ENCODE measurements around the gene VGLL1. TPM values are rescaled to one million over a fixed set of nuclear protein-coding genes. Genes with fewer than 3 reads are reported as not detected.

The VGLL1 gene
- polyA plus RNA-seq, 3 donors, result not detected

DNA sequence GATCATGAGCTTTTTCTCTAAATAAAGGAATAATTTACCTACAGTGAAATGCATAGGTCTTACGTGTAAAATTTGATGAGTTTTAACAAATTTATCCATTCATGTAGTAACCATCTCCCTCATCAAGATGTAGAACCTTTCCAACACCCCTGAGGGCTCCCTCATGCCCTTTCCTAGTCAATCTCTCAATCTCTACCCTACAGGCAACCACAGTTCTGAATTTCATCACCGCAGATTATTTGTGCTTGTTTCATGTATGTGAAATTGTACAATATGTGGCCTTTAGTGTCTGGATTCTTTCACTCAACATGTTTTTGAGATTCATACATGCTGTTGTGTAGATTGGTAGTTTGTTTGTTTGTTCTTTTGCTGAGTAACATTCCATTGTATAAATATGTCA, 2.1 kb downstream of the VGLL1 start:
- H3K4me1 Mint-ChIP-seq, result no peaks in the 10 kb centered on the region
- H3K9ac ChIP-seq (ENCODE audit: insufficient read depth, low read length, poor library complexity, severe bottlenecking), result no peak overlapping the region
- no peak overlapping the region for H3K4me2 ChIP-seq (replicated peaks; ENCODE audit: extremely low read depth, low read length, poor library complexity, severe bottlenecking)
- no peaks in the 10 kb centered on the region for H3K36me3 Mint-ChIP-seq
- no peaks in the 10 kb centered on the region for H3K9me3 ChIP-seq (replicated peaks in 1 of 2; ENCODE audit: control insufficient read depth in 1 of 2, insufficient read depth in 1 of 2, low read length in 2 of 2)
- no peak overlapping the region for H3K27ac ChIP-seq (ENCODE audit: low read depth in 1 of 2, low read length in 2 of 2)
- peaks cover 0 to 4% (median 2%) of the 10 kb centered on the region in 3 donors for H3K27me3 Mint-ChIP-seq (ENCODE audit: low read depth in 3 of 3)
- intact Hi-C loops (cut with micrococcal nuclease), result no loop called here
- no peaks in the 10 kb centered on the region for H3K27me3 ChIP-seq (ENCODE audit: control insufficient read depth in 2 of 2, insufficient read depth in 2 of 2, low read length in 2 of 2)
- H3K4me1 ChIP-seq (ENCODE audit: control insufficient read depth in 1 of 2, insufficient read depth in 2 of 2, low read length in 2 of 2), result no peaks in the 10 kb centered on the region
- H3K9me3 Mint-ChIP-seq, result no peaks in the 10 kb centered on the region
- no CpG with 5 or more reads among the region's 2 CpGs for WGBS (ENCODE audit: insufficient coverage)
- no peaks in the 10 kb centered on the region for H4K20me1 ChIP-seq (ENCODE audit: insufficient read depth, low read length)
- no peak overlapping the region for H3K4me3 ChIP-seq (replicated peaks in 1 of 3; ENCODE audit: low read depth in 2 of 3, low read length in 3 of 3)
- H3K27ac Mint-ChIP-seq, result no peak overlapping the region
- DNase-seq, result no peak
- TF ChIP-seq, protein P1, sequence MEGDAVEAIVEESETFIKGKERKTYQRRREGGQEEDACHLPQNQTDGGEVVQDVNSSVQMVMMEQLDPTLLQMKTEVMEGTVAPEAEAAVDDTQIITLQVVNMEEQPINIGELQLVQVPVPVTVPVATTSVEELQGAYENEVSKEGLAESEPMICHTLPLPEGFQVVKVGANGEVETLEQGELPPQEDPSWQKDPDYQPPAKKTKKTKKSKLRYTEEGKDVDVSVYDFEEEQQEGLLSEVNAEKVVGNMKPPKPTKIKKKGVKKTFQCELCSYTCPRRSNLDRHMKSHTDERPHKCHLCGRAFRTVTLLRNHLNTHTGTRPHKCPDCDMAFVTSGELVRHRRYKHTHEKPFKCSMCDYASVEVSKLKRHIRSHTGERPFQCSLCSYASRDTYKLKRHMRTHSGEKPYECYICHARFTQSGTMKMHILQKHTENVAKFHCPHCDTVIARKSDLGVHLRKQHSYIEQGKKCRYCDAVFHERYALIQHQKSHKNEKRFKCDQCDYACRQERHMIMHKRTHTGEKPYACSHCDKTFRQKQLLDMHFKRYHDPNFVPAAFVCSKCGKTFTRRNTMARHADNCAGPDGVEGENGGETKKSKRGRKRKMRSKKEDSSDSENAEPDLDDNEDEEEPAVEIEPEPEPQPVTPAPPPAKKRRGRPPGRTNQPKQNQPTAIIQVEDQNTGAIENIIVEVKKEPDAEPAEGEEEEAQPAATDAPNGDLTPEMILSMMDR (IDR thresholded peaks at IDR 0.05), result no peak
- no peaks in the 10 kb centered on the region for H3K79me2 ChIP-seq (ENCODE audit: insufficient read depth, low read length)
- no peak overlapping the region for H2AFZ ChIP-seq (ENCODE audit: insufficient read depth, low read depth, low read length, poor library complexity, severe bottlenecking)
- no peak overlapping the region for H3K4me3 Mint-ChIP-seq
- no peaks in the 10 kb centered on the region for H3K36me3 ChIP-seq (replicated peaks in 1 of 2; ENCODE audit: control insufficient read depth in 1 of 2, insufficient read depth in 2 of 2, low read length in 2 of 2)

DNA sequence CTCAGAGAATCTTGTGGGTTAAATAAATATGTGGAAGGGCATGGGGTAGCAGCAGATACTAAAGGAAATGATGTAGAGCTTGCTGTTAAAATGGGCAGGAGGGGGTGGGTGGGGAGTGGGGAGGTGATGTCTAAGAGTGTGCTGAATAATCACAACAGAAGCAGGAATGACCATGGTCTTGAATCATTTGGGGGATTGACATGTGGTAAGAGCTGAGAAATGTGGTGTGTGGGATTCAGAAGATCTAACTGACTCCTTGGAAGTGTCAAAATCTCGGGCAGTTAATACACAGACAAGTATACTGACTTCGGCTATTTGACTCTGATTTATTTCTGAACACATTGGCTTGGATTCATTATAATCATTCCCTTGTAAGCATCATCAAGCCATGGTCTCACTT, 6.8 kb downstream of the VGLL1 start:
- Histone ChIP-seq H3K36me3 (replicated peaks in 1 of 2; ENCODE audit: control insufficient read depth in 1 of 2, insufficient read depth in 2 of 2, low read length in 2 of 2) (no peaks in the 10 kb centered on the region), H3K79me2 (ENCODE audit: insufficient read depth, low read length) (no peaks in the 10 kb centered on the region)

More for the DNA sequence above, 6.8 kb downstream of the VGLL1 start:
- Histone ChIP-seq H2AFZ (ENCODE audit: insufficient read depth, low read depth, low read length, poor library complexity, severe bottlenecking) (no peak overlapping the region), H3K27ac (ENCODE audit: low read depth in 1 of 2, low read length in 2 of 2) (no peak overlapping the region), H4K20me1 (ENCODE audit: insufficient read depth, low read length) (no peaks in the 10 kb centered on the region), H3K4me3 (replicated peaks in 1 of 3; ENCODE audit: low read depth in 2 of 3, low read length in 3 of 3) (no peak overlapping the region), H3K9ac (ENCODE audit: insufficient read depth, low read length, poor library complexity, severe bottlenecking) (no peak overlapping the region), H3K4me1 (ENCODE audit: control insufficient read depth in 1 of 2, insufficient read depth in 2 of 2, low read length in 2 of 2) (no peaks in the 10 kb centered on the region), H3K9me3 (replicated peaks in 1 of 2; ENCODE audit: control insufficient read depth in 1 of 2, insufficient read depth in 1 of 2, low read length in 2 of 2) (no peaks in the 10 kb centered on the region), H3K27me3 (ENCODE audit: control insufficient read depth in 2 of 2, insufficient read depth in 2 of 2, low read length in 2 of 2) (peaks cover 0 to 3% of the 10 kb centered on the region in 2 donors), H3K4me2 (replicated peaks; ENCODE audit: extremely low read depth, low read length, poor library complexity, severe bottlenecking) (no peak overlapping the region)
- no peaks in the 10 kb centered on the region for H3K4me1 Mint-ChIP-seq
- H3K4me3 Mint-ChIP-seq, result no peak overlapping the region
- peaks cover 0 to 5% (median 2%) of the 10 kb centered on the region in 3 donors for H3K27me3 Mint-ChIP-seq (ENCODE audit: low read depth in 3 of 3)
- H3K9me3 Mint-ChIP-seq, result no peaks in the 10 kb centered on the region
- no peak overlapping the region for H3K27ac Mint-ChIP-seq
- H3K36me3 Mint-ChIP-seq, result no peaks in the 10 kb centered on the region
- intact Hi-C loops (cut with micrococcal nuclease), result no loop called here
- WGBS (ENCODE audit: insufficient coverage), result no CpG with 5 or more reads among the region's 2 CpGs
- DNase-seq, result no peak
- TF ChIP-seq, protein P1 (IDR thresholded peaks at IDR 0.05), result no peak

All from CD14-positive monocyte (primary cell).